ENCODE measurements around the gene ST6GALNAC6.
"Not testable (repeated sequence)": the region's sequence is repeated elsewhere in the genome, so short reads cannot be mapped to it uniquely, and the experiment has no call there.

DNA sequence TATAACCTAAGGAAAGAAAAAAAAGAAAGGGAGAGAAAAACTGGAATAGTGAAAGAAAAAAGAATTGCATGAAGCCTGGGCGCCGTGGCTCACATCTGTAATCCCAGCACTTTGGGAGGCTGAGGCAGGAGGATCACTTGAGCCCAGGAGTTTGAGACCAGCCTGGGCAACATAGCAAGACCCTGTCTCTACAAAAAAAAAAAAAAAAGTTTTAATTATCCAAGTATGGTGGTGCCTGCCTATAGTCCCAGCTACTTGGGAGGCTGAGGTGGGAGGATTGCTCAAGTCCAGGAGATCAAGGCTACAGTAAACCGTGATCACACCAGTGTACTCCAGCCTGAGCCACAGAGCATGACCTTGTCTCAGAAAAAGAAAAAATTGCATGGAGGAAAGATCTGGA lies 17.7 kb downstream of the ST6GALNAC6 start:
- TF ChIP-seq ELF1 (IDR thresholded peaks at IDR 0.05; ENCODE audit: borderline replicate concordance, low read depth); CTCF (IDR thresholded peaks at IDR 0.05 in 2 of 3, conservative IDR thresholded peaks at IDR 0.05 in 1 of 3; ENCODE audit: borderline replicate concordance in 1 of 3, insufficient read depth in 1 of 3, low read depth in 2 of 3, low read length in 2 of 3); POLR2A (IDR thresholded peaks at IDR 0.05; ENCODE audit: borderline replicate concordance, extremely low read depth, insufficient read depth, insufficient read length); POLR2AphosphoS5 (IDR thresholded peaks at IDR 0.05; ENCODE audit: low read depth, low read length); EZH2 (IDR thresholded peaks at IDR 0.05); ZNF274 (IDR thresholded peaks at IDR 0.05; ENCODE audit: low read depth, low read length); EZH2phosphoT487 (IDR thresholded peaks at IDR 0.05; ENCODE audit: borderline replicate concordance); JUND (IDR thresholded peaks at IDR 0.05): not testable (repeated sequence)
